ENCODE measurements around the gene TBC1D7. TPM values are rescaled to one million over a fixed set of nuclear protein-coding genes. Genes with fewer than 3 reads are reported as not detected.
A peak's percentile ranks its signal among the peaks of the same experiment; 100 is the strongest.

TBC1D7 gene
- total and polyA plus RNA-seq, 10 of the 15 experiments (the other 5 are each of a cell fraction or from before 2014, with no cell fraction given), result 20.1 to 65.9 (median 31.3) TPM

GRCh38 chr6:13303668-13304017 lies 24.7 kb downstream of the TBC1D7 start:
- ChIA-PET CTCF (interaction anchor here (0.7 to 4.6 kb wide), 11 partner anchors 19 to 125 kb away, joined by 3 to 35 read pairs (median 10); partner anchors contain the start of gene TBC1D7), SMC1A (ENCODE audit: uncharacterized antibody, unreplicated experiment) (interaction anchor here (0.7 to 5.1 kb wide), 20 partner anchors 11 to 377 kb away, joined by 3 to 114 read pairs (median 6); partner anchors contain the start of gene TBC1D7), RAD21 (ENCODE audit: unreplicated experiment) (interaction anchor here (0.9 to 5.3 kb wide), 12 partner anchors 11 to 124 kb away, joined by 3 to 88 read pairs (median 11); partner anchors contain the start of gene TBC1D7), POLR2A (interaction anchor here (0.6 to 4.9 kb wide), 8 partner anchors 19 to 184 kb away, joined by 3 to 37 read pairs (median 4); partner anchors contain the start of gene TBC1D7)
- intact Hi-C loops (cut with micrococcal nuclease; ENCODE audit: unreplicated experiment) (loop anchor here (1.0 to 2.0 kb wide), 3 partner anchors 25 to 74 kb away; partner anchors contain the start of gene TBC1D7), in situ Hi-C loops (cut with MboI) (no loop called here)
- H3K4me2 ChIP-seq (ENCODE audit: control insufficient read depth, insufficient read depth), result peak overlapping the region; percentile 89
- FAIRE-seq (no peak), ATAC-seq (peak; percentile 79), DNase-seq (ENCODE audit: low read depth, low spot score) (peak; percentile 76)
- BruUV-seq (replicated peaks), result no TSS peak
- peaks cover 0 to 23% of the 10 kb centered on the region in 2 experiments for H3K36me3 ChIP-seq (ENCODE audit: control insufficient read depth in 2 of 2, insufficient read depth in 2 of 2, low read length in 1 of 2)
- H4K20me1 ChIP-seq (ENCODE audit: control insufficient read depth, insufficient read depth), result no peaks in the 10 kb centered on the region
- no peaks in the 10 kb centered on the region for H3K79me2 ChIP-seq (ENCODE audit: control insufficient read depth, insufficient read depth, low read length)
- H3K9me3 ChIP-seq (replicated peaks; ENCODE audit: control insufficient read depth, insufficient read depth, low read length), result no peaks in the 10 kb centered on the region
- H3K4me1 ChIP-seq (ENCODE audit: control insufficient read depth, insufficient read depth, low read length), result peaks cover 33% of the 10 kb centered on the region
- no peaks in the 10 kb centered on the region for H3K27me3 ChIP-seq (replicated peaks in 1 of 2; ENCODE audit: control insufficient read depth in 2 of 2, insufficient read depth in 2 of 2, low read length in 1 of 2)
- peak overlapping the region; percentile 34 for H3K4me3 ChIP-seq
- under 1% methylated on average over 7 of the region's 7 CpGs for WGBS (ENCODE audit: insufficient coverage, insufficient replicate concordance, low lambda C conversion rate, missing lambda C conversion rate)
- peak overlapping the region; percentile 90 for H3K27ac ChIP-seq (ENCODE audit: control insufficient read depth, insufficient read depth)
- H2AFZ ChIP-seq (ENCODE audit: control insufficient read depth, low read depth, low read length), result no peak overlapping the region
- H3K9ac ChIP-seq (ENCODE audit: control insufficient read depth, insufficient read depth, low read length), result peak overlapping the region; percentile 36; the same call in 1 of the 2 replicates
- TF ChIP-seq ZBED1 (IDR thresholded peaks at IDR 0.05; ENCODE audit: borderline replicate concordance) (0 out of 2 replicates have a peak, but pooled peaks have one; percentile 36), BHLHE40 (IDR thresholded peaks at IDR 0.05; ENCODE audit: borderline replicate concordance in 1 of 2, low read depth in 2 of 2, low read length in 1 of 2) (peak; percentile 5 to 37; a peak in 1 of 4 replicates), RELB (IDR thresholded peaks at IDR 0.05; ENCODE audit: low read depth) (peak; percentile 13; the same call in 1 of the 2 replicates), IRF3 (IDR thresholded peaks at IDR 0.05) (no peak), SMAD1 (IDR thresholded peaks at IDR 0.05; ENCODE audit: low read depth, partially characterized antibody) (peak; percentile 92), ATF2 (IDR thresholded peaks at IDR 0.05; ENCODE audit: low read length) (peak; percentile 84), TBL1XR1 (IDR thresholded peaks at IDR 0.05; ENCODE audit: low read depth, low read length) (0 out of 2 replicates have a peak, but pooled peaks have one; percentile 65), ZNF384 (IDR thresholded peaks at IDR 0.05; ENCODE audit: borderline replicate concordance, low read depth, low read length) (peak; percentile 63; the same call in 1 of the 2 replicates), SMAD5 (IDR thresholded peaks at IDR 0.05; ENCODE audit: low read depth) (no peak), EP300 (IDR thresholded peaks at IDR 0.05; ENCODE audit: borderline replicate concordance in 1 of 2, control insufficient read depth in 1 of 2, low read depth in 2 of 2, low read length in 2 of 2) (peak; percentile 27 to 69; a peak in 2 of 4 replicates), TCF3 (IDR thresholded peaks at IDR 0.05; ENCODE audit: borderline replicate concordance, insufficient read depth, low read depth, low read length) (no peak), TAF1 (IDR thresholded peaks at IDR 0.05; ENCODE audit: borderline replicate concordance, low read depth, low read length) (0 out of 2 replicates have a peak, but pooled peaks have one; percentile 35), CHD2 (IDR thresholded peaks at IDR 0.05; ENCODE audit: borderline replicate concordance, low read depth, low read length) (peak; percentile 51; the same call in 1 of the 2 replicates), KLF5 (IDR thresholded peaks at IDR 0.05; ENCODE audit: partially characterized antibody) (no peak), MTA2 (IDR thresholded peaks at IDR 0.05; ENCODE audit: low read depth) (peak; percentile 37), JUNB (IDR thresholded peaks at IDR 0.05) (peak; percentile 86)
- TF ChIP-seq, protein P1, sequence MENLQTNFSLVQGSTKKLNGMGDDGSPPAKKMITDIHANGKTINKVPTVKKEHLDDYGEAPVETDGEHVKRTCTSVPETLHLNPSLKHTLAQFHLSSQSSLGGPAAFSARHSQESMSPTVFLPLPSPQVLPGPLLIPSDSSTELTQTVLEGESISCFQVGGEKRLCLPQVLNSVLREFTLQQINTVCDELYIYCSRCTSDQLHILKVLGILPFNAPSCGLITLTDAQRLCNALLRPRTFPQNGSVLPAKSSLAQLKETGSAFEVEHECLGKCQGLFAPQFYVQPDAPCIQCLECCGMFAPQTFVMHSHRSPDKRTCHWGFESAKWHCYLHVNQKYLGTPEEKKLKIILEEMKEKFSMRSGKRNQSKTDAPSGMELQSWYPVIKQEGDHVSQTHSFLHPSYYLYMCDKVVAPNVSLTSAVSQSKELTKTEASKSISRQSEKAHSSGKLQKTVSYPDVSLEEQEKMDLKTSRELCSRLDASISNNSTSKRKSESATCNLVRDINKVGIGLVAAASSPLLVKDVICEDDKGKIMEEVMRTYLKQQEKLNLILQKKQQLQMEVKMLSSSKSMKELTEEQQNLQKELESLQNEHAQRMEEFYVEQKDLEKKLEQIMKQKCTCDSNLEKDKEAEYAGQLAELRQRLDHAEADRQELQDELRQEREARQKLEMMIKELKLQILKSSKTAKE (IDR thresholded peaks at IDR 0.05; ENCODE audit: low read depth, poor library complexity, severe bottlenecking), result peak; percentile 84

Data from GM12878 (cell line).